ENCODE results near the gene RNF8. TPM values are rescaled to one million over a fixed set of nuclear protein-coding genes. Genes with fewer than 3 reads are reported as not detected.

RNF8 gene
- total RNA-seq, 1 donor from 2014 or later = 21.8 TPM

- no peak for DNase-seq (ENCODE audit: low spot score)
- no peaks in the 10 kb centered on the region for H3K9me3 Mint-ChIP-seq (ENCODE audit: unreplicated experiment)
- no peaks in the 10 kb centered on the region for H3K4me1 Mint-ChIP-seq (ENCODE audit: unreplicated experiment)
- no peak for TF ChIP-seq CTCF (IDR thresholded peaks at IDR 0.05; ENCODE audit: unreplicated experiment)
- H3K27ac Mint-ChIP-seq (ENCODE audit: unreplicated experiment) = no peak overlapping the region
- H3K36me3 Mint-ChIP-seq (ENCODE audit: low read depth, unreplicated experiment) = no peaks in the 10 kb centered on the region
- H3K4me3 Mint-ChIP-seq (ENCODE audit: unreplicated experiment) = no peak overlapping the region
- no peaks in the 10 kb centered on the region for H3K27me3 Mint-ChIP-seq (ENCODE audit: unreplicated experiment)
These were observed 55.7 kb downstream of the RNF8 start for GRCh38 chr6:37409501-37409900.

GRCh38 chr6:37417393-37417792 is 63.6 kb downstream of the RNF8 start:
- no peak overlapping the region for H3K4me3 Mint-ChIP-seq (ENCODE audit: unreplicated experiment)
- H3K27ac Mint-ChIP-seq (ENCODE audit: unreplicated experiment) = no peak overlapping the region
- no peak for DNase-seq (ENCODE audit: low spot score)
- no peaks in the 10 kb centered on the region for H3K9me3 Mint-ChIP-seq (ENCODE audit: unreplicated experiment)
- peaks cover 2% of the 10 kb centered on the region for H3K27me3 Mint-ChIP-seq (ENCODE audit: unreplicated experiment)
- no peak for TF ChIP-seq CTCF (IDR thresholded peaks at IDR 0.05; ENCODE audit: unreplicated experiment)
- no peaks in the 10 kb centered on the region for H3K36me3 Mint-ChIP-seq (ENCODE audit: low read depth, unreplicated experiment)
- no peaks in the 10 kb centered on the region for H3K4me1 Mint-ChIP-seq (ENCODE audit: unreplicated experiment)

GRCh38 chr6:37418722-37419121 is 64.9 kb downstream of the RNF8 start:
- Mint-ChIP-seq H3K27ac (ENCODE audit: unreplicated experiment) (no peak overlapping the region), H3K9me3 (ENCODE audit: unreplicated experiment) (no peaks in the 10 kb centered on the region), H3K36me3 (ENCODE audit: low read depth, unreplicated experiment) (no peaks in the 10 kb centered on the region), H3K4me3 (ENCODE audit: unreplicated experiment) (no peak overlapping the region), H3K4me1 (ENCODE audit: unreplicated experiment) (no peaks in the 10 kb centered on the region), H3K27me3 (ENCODE audit: unreplicated experiment) (peaks cover 2% of the 10 kb centered on the region)
- DNase-seq (ENCODE audit: low spot score) = no peak
- no peak for TF ChIP-seq CTCF (IDR thresholded peaks at IDR 0.05; ENCODE audit: unreplicated experiment)

GRCh38 chr6:37426058-37426944 is 72.5 kb downstream of the RNF8 start:
- H3K36me3 Mint-ChIP-seq (ENCODE audit: low read depth, unreplicated experiment) = peaks cover 6% of the 10 kb centered on the region
- no peaks in the 10 kb centered on the region for H3K27me3 Mint-ChIP-seq (ENCODE audit: unreplicated experiment)
- peaks cover 5% of the 10 kb centered on the region for H3K9me3 Mint-ChIP-seq (ENCODE audit: unreplicated experiment)
- no peaks in the 10 kb centered on the region for H3K4me1 Mint-ChIP-seq (ENCODE audit: unreplicated experiment)
- H3K4me3 Mint-ChIP-seq (ENCODE audit: unreplicated experiment) = no peak overlapping the region
- no peak overlapping the region for H3K27ac Mint-ChIP-seq (ENCODE audit: unreplicated experiment)
- no peak for DNase-seq (ENCODE audit: low spot score)
- no peak for TF ChIP-seq CTCF (IDR thresholded peaks at IDR 0.05; ENCODE audit: unreplicated experiment)

GRCh38 chr6:37426945-37427510 is 73.2 kb downstream of the RNF8 start:
- no peak for DNase-seq (ENCODE audit: low spot score)
- no peak for TF ChIP-seq CTCF (IDR thresholded peaks at IDR 0.05; ENCODE audit: unreplicated experiment)
- Mint-ChIP-seq H3K4me1 (ENCODE audit: unreplicated experiment) (no peaks in the 10 kb centered on the region), H3K4me3 (ENCODE audit: unreplicated experiment) (no peak overlapping the region), H3K36me3 (ENCODE audit: low read depth, unreplicated experiment) (peaks cover 6% of the 10 kb centered on the region), H3K27me3 (ENCODE audit: unreplicated experiment) (no peaks in the 10 kb centered on the region), H3K27ac (ENCODE audit: unreplicated experiment) (no peak overlapping the region), H3K9me3 (ENCODE audit: unreplicated experiment) (peaks cover 5% of the 10 kb centered on the region)
